GM18858 (cell line): Measurements from ENCODE around the gene ME1.
"Not testable (repeated sequence)": the region's sequence is repeated elsewhere in the genome, so short reads cannot be mapped to it uniquely, and the experiment has no call there.

ENCODE experiments used
- ATAC-seq: cut with Tn5 transposase; IDR thresholded peaks from one replicate; pipeline ENCODE4 v1.9.1; 2021; ENCODE audit not compliant: unreplicated experiment

Gene ME1

GRCh38 chr6:83432636-83433035, 1.8 kb upstream of the ME1 start:
- no peak for ATAC-seq

GRCh38 chr6:83431545-83432155, 799 bp upstream of the ME1 start:
- no peak for ATAC-seq

GRCh38 chr6:83429857-83430610, 817 bp downstream of the ME1 start:
- ATAC-seq = no peak

GRCh38 chr6:83429269-83429668, 1.6 kb downstream of the ME1 start:
- no peak for ATAC-seq

GRCh38 chr6:83424392-83425018, 6.3 kb downstream of the ME1 start:
- ATAC-seq = no peak

GRCh38 chr6:83417880-83418663, 12.8 kb downstream of the ME1 start:
- peak; percentile 77 for ATAC-seq

- no peak for ATAC-seq
Observed at GRCh38 chr6:83413068-83413467, 17.8 kb downstream of the ME1 start.

GRCh38 chr6:83411731-83412130, 19.1 kb downstream of the ME1 start:
- no peak for ATAC-seq

GRCh38 chr6:83403191-83403590, 27.7 kb downstream of the ME1 start:
- ATAC-seq = no peak

- ATAC-seq = no peak
Observed at GRCh38 chr6:83389606-83390005, 41.2 kb downstream of the ME1 start.

GRCh38 chr6:83385473-83385872, 45.4 kb downstream of the ME1 start:
- ATAC-seq = no peak

- ATAC-seq = no peak
Observed at GRCh38 chr6:83384751-83385150, 46.1 kb downstream of the ME1 start.

GRCh38 chr6:83381949-83382348, 48.9 kb downstream of the ME1 start:
- no peak for ATAC-seq

GRCh38 chr6:83378621-83379388, 52.0 kb downstream of the ME1 start:
- no peak for ATAC-seq

GRCh38 chr6:83371423-83371822, 59.4 kb downstream of the ME1 start:
- ATAC-seq = no peak

- no peak for ATAC-seq
Observed at GRCh38 chr6:83370567-83370966, 60.3 kb downstream of the ME1 start.

- ATAC-seq = no peak
Observed at GRCh38 chr6:83369692-83370091, 61.2 kb downstream of the ME1 start.

- ATAC-seq = no peak
Observed at GRCh38 chr6:83368577-83368976, 62.3 kb downstream of the ME1 start.

GRCh38 chr6:83367104-83367503, 63.7 kb downstream of the ME1 start:
- no peak for ATAC-seq

GRCh38 chr6:83365931-83366330, 64.9 kb downstream of the ME1 start:
- ATAC-seq = no peak

- ATAC-seq = not testable (repeated sequence)
Observed at GRCh38 chr6:83362349-83362748, 68.5 kb downstream of the ME1 start.
